GM12878 (cell line): Measurements from ENCODE around the gene SLC12A2. TPM values are rescaled to one million over a fixed set of nuclear protein-coding genes. Genes with fewer than 3 reads are reported as not detected.

Experiments
- ATAC-seq: fragments of 200-7000 bp; cut with Tn5 transposase; 3 replicates; pipeline ENCODE4 v1.9.1; 2020; ENCODE audit warnings: mild to moderate bottlenecking, moderate library complexity
- BruUV-seq: library from RNA; stranded (reverse); fragments of 400-500 nt; replicated peaks from 2 replicates; lab custom pipeline; 2021; lab: Mats Ljungman, UMichigan
- CTCF ChIA-PET: fragments of 300-600 bp; sonication (Branson Sonifier 250); formaldehyde crosslinking; extraction: SDS; loops from one replicate; lab custom pipeline; 2021; ENCODE audit warnings: inconsistent platforms; lab: Yijun Ruan, JAX
- POLR2A ChIA-PET: fragments of 350-600 bp; formaldehyde crosslinking; extraction: SDS; loops from one replicate; lab custom pipeline; 2021; ENCODE audit warnings: inconsistent platforms; lab: Charles Lee
- RAD21 ChIA-PET: fragments of 300-600 bp; sonication (Branson Sonifier 250); formaldehyde crosslinking; loops from one replicate; lab custom pipeline; 2023; ENCODE audit warnings: antibody characterized with exemption; ENCODE audit not compliant: unreplicated experiment; lab: Charles Lee
- SMC1A ChIA-PET: fragments of 300-600 bp; sonication (Branson Sonifier 250); formaldehyde crosslinking; loops from one replicate; lab custom pipeline; 2023; ENCODE audit not compliant: unreplicated experiment, uncharacterized antibody; lab: Charles Lee
- DNase-seq: peaks from one replicate; pipeline ENCODE4 v3.0.0-alpha.2; 2011; ENCODE audit warnings: low read depth, low spot score
- FAIRE-seq: peaks from 3 replicates; lab custom pipeline; 2011; peaks lifted over from hg19 to GRCh38; lab: Jason Lieb, UNC
- H2AFZ ChIP-seq: 2 replicates; pipeline ENCODE4 v1.6.0; 2011; ENCODE audit warnings: low read depth, low read length, control low read depth; ENCODE audit not compliant: control insufficient read depth
- H3K27ac ChIP-seq: 2 replicates; pipeline ENCODE4 v1.5.1; 2011; ENCODE audit warnings: control low read depth; ENCODE audit not compliant: control insufficient read depth, insufficient read depth
- H3K27me3 ChIP-seq, 2 experiments: replicated peaks in 1 of 2; 2 replicates each; pipeline versions ENCODE4 v1.6.0 to v1.6.1; 2011; ENCODE audit warnings: low read length in 1 of 2; ENCODE audit not compliant: control insufficient read depth in 2 of 2, insufficient read depth in 2 of 2
- H3K36me3 ChIP-seq, 2 experiments: 2 replicates each; pipeline ENCODE4 v1.5.1; 2011; ENCODE audit warnings: low read length in 1 of 2; ENCODE audit not compliant: control insufficient read depth in 2 of 2, insufficient read depth in 2 of 2
- H3K4me1 ChIP-seq: 2 replicates; pipeline ENCODE4 v1.6.1; 2011; ENCODE audit warnings: mild to moderate bottlenecking, low read length, moderate library complexity, mixed read lengths; ENCODE audit not compliant: control insufficient read depth, insufficient read depth
- H3K4me2 ChIP-seq: 2 replicates; pipeline ENCODE4 v1.6.0; 2011; ENCODE audit warnings: control low read depth; ENCODE audit not compliant: control insufficient read depth, insufficient read depth
- H3K4me3 ChIP-seq: fragments of 200-600 bp; sonication (generic); 2 replicates; pipeline ENCODE4 v1.5.1; 2016
- H3K79me2 ChIP-seq: 2 replicates; pipeline ENCODE4 v1.6.0; 2011; ENCODE audit warnings: low read length; ENCODE audit not compliant: control insufficient read depth, insufficient read depth
- H3K9ac ChIP-seq: 2 replicates; pipeline ENCODE4 v1.8.0; 2011; ENCODE audit warnings: low read length, control low read depth, mixed read lengths; ENCODE audit not compliant: control insufficient read depth, insufficient read depth
- H3K9me3 ChIP-seq: replicated peaks from 3 replicates; pipeline ENCODE4 v1.5.1; 2011; ENCODE audit warnings: mild to moderate bottlenecking, low read length; ENCODE audit not compliant: control insufficient read depth, insufficient read depth
- H4K20me1 ChIP-seq: 2 replicates; pipeline ENCODE4 v1.6.0; 2011; ENCODE audit not compliant: control insufficient read depth, insufficient read depth
- BRCA1 ChIP-seq: IDR thresholded peaks from 2 replicates; pipeline ENCODE4 v1.6.1; 2011; ENCODE audit warnings: low read depth, low read length, improper control_type of control experiment
- CBX5 ChIP-seq: sonication (generic); IDR thresholded peaks from 2 replicates; pipeline ENCODE4 v1.6.1; 2016; ENCODE audit warnings: low read depth, moderate library complexity, mild to moderate bottlenecking, inconsistent platforms
- E2F4 ChIP-seq: IDR thresholded peaks from 2 replicates; pipeline ENCODE4 v1.6.1; 2012; ENCODE audit warnings: low read depth, low read length, improper control_type of control experiment
- E2F8 ChIP-seq: fragments of 450-650 bp; IDR thresholded peaks from 2 replicates; pipeline ENCODE4 v1.6.1; 2018; ENCODE audit warnings: mild to moderate bottlenecking, low read depth, moderate library complexity; ENCODE audit not compliant: partially characterized antibody
- EP300 ChIP-seq, 2 experiments: fragments of 150-350 bp in 1 of 2; IDR thresholded peaks; 2 replicates each; pipeline ENCODE4 v1.6.1; 2011 to 2012; ENCODE audit warnings: low read depth in 2 of 2, low read length in 2 of 2, borderline replicate concordance in 1 of 2, improper control_type of control experiment in 1 of 2, inconsistent platforms in 1 of 2; ENCODE audit not compliant: control insufficient read depth in 1 of 2
- KDM1A ChIP-seq: fragments of 200-600 bp; sonication (generic); IDR thresholded peaks from 2 replicates; pipeline ENCODE4 v1.6.1; 2016; ENCODE audit warnings: borderline replicate concordance
- MTA3 ChIP-seq: IDR thresholded peaks from 2 replicates; pipeline ENCODE4 v1.6.1; 2012; ENCODE audit warnings: low read length, inconsistent platforms, borderline replicate concordance
- MYC ChIP-seq: IDR thresholded peaks from 2 replicates; pipeline ENCODE4 v1.6.1; 2011; ENCODE audit warnings: mild to moderate bottlenecking, low read length, moderate library complexity, inconsistent platforms; ENCODE audit not compliant: insufficient read depth, insufficient replicate concordance, insufficient read length, severe bottlenecking
- POLR2A ChIP-seq: IDR thresholded peaks from 2 replicates; pipeline ENCODE4 v1.6.1; 2011; ENCODE audit warnings: low read depth, mild to moderate bottlenecking, low read length
- RELB ChIP-seq: fragments of 450-650 bp; IDR thresholded peaks from 2 replicates; pipeline ENCODE4 v1.6.1; 2017; ENCODE audit warnings: low read depth, mild to moderate bottlenecking, moderate library complexity
- SMARCA5 ChIP-seq: fragments of 450-650 bp; IDR thresholded peaks from 2 replicates; pipeline ENCODE4 v1.6.1; 2017; ENCODE audit warnings: mild to moderate bottlenecking
- SP1 ChIP-seq: IDR thresholded peaks from one replicate; pipeline ENCODE4 v1.6.1; 2011; ENCODE audit warnings: low read depth, low read length
- STAT1 ChIP-seq: fragments of 450-650 bp; conservative IDR thresholded peaks from 2 replicates; pipeline ENCODE4 v1.6.1; 2014; ENCODE audit warnings: antibody characterized with exemption, mild to moderate bottlenecking
- TAF1 ChIP-seq: IDR thresholded peaks from 2 replicates; pipeline ENCODE4 v1.6.1; 2011; ENCODE audit warnings: mild to moderate bottlenecking, low read depth, low read length, borderline replicate concordance
- USF2 ChIP-seq: IDR thresholded peaks from 2 replicates; pipeline ENCODE4 v1.6.1; 2011; ENCODE audit warnings: low read depth, low read length, improper control_type of control experiment, borderline replicate concordance
- ZNF274 ChIP-seq: IDR thresholded peaks from one replicate; pipeline ENCODE4 v1.8.0; 2011; ENCODE audit not compliant: insufficient read length, insufficient read depth
- WGBS: methylation state at CpG from one replicate; pipeline ENCODE4 v1.1.6; 2016; ENCODE audit warnings: low lambda C conversion rate; ENCODE audit not compliant: insufficient replicate concordance, insufficient coverage; ENCODE audit errors: missing lambda C conversion rate; 5-methylcytosine and 5-hydroxymethylcytosine counted together
- in situ Hi-C: fragments of 300-500 bp; cut with MboI; formaldehyde crosslinking; loops from 9 replicates; pipeline ENCODE4 v1.14.3; 2018; ENCODE audit warnings: mixed read lengths
- intact Hi-C: fragments of 100-400 bp; cut with micrococcal nuclease; formaldehyde crosslinking; loops from one replicate; pipeline ENCODE4 v1.14.2; 2022; ENCODE audit not compliant: unreplicated experiment
- polyA plus RNA-seq, 11 experiments: library from polyadenylated mRNA; depleted of rRNA in 4 of 11; unstranded in 6 of 11; stranded (reverse) in 5 of 11; fragments of >200 nt; fragmentation: Nextera tagmentation in 4 of 11; fragmentation: Illumina TruSeq in 1 of 11; extraction: Ambion mirVana in 4 of 11; extraction: Trizol in 1 of 11; gene quantifications; 1 replicate in 1 of 11; 2 replicates in 10 of 11; pipeline versions ENCODE4 v1.2.1 to v1.2.3, GENCODE V29; 2011 to 2016; ENCODE audit warnings: inconsistent platforms in 2 of 11, missing spikeins in 2 of 11, low read depth in 1 of 11
- total RNA-seq, 4 experiments: library from RNA; depleted of rRNA in 3 of 4; stranded (reverse); fragments of >200 nt in 3 of 4; fragmentation: Illumina TruSeq in 1 of 4; extraction: Trizol in 1 of 4; gene quantifications; 2 replicates each; pipeline versions ENCODE4 v1.2.1 to v1.2.3, GENCODE V29; 2013 to 2021

The SLC12A2 gene
- total and polyA plus RNA-seq, 10 of the 15 experiments (the other 5 are each of a cell fraction or from before 2014, with no cell fraction given) = 5.1 to 21.8 (median 10.5) TPM

GRCh38 chr5:128196791-128197190 lies 113.2 kb downstream of the SLC12A2 start:
- H3K9me3 ChIP-seq = no peaks in the 10 kb centered on the region; the same call in 1 of the 3 replicates
- 0 out of 4 replicates have a peak, but pooled peaks cover 0 to 3% of the 10 kb centered on the region in 2 experiments for H3K36me3 ChIP-seq
- no peak overlapping the region for H3K4me2 ChIP-seq
- CTCF ChIA-PET = interaction anchor here (0.7 to 6.5 kb wide), 4 partner anchors 11 to 633 kb away, joined by 3 to 78 read pairs (median 6); no protein-coding TSS in a partner anchor
- SMC1A ChIA-PET = interaction anchor here (0.7 to 1.3 kb wide), 6 partner anchors 14 to 633 kb away, joined by 3 to 4 read pairs (median 3); no protein-coding TSS in a partner anchor
- H2AFZ ChIP-seq = no peak overlapping the region
- no peaks in the 10 kb centered on the region for H3K79me2 ChIP-seq
- BruUV-seq = no TSS peak
- in situ Hi-C loops = no loop called here
- H4K20me1 ChIP-seq = no peaks in the 10 kb centered on the region
- DNase-seq = no peak
- H3K4me3 ChIP-seq = no peak overlapping the region
- POLR2A ChIA-PET = no interaction called here
- TF ChIP-seq MYC (no peak), BRCA1 (no peak), STAT1 (no peak), MTA3 (no peak), E2F8 (no peak), EP300 (IDR thresholded peaks at IDR 0.05; ENCODE audit: borderline replicate concordance in 1 of 2, control insufficient read depth in 1 of 2, low read depth in 2 of 2, low read length in 2 of 2) (no peak), SP1 (no peak), POLR2A (no peak), SMARCA5 (no peak), CBX5 (no peak), USF2 (no peak), KDM1A (no peak), RELB (no peak), ZNF274 (no peak), E2F4 (no peak), TAF1 (no peak)
- intact Hi-C loops = no loop called here
- no peaks in the 10 kb centered on the region for H3K27me3 ChIP-seq
- 79% methylated on average over 3 of the region's 3 CpGs for WGBS
- no peak overlapping the region for H3K9ac ChIP-seq
- no peak for ATAC-seq
- RAD21 ChIA-PET = interaction anchor here (1.4 kb wide), 1 partner anchor 321 kb away, joined by 4 read pairs; no protein-coding TSS in a partner anchor
- peaks cover 4% of the 10 kb centered on the region; the same call in 1 of the 2 replicates for H3K4me1 ChIP-seq
- no peak overlapping the region for H3K27ac ChIP-seq
- no peak for FAIRE-seq
